Nephron (organoid): ENCODE data around the gene SYNDIG1L.

Experiments
- H3K27ac Mint-ChIP-seq, 3 experiments: 2 replicates each; pipeline ENCODE4 v1.8.0; 2020; ENCODE audit warnings: mixed read lengths in 3 of 3, mild to moderate bottlenecking in 2 of 3, moderate library complexity in 1 of 3
- H3K27me3 Mint-ChIP-seq: 2 replicates; pipeline ENCODE4 v1.8.0; 2021; ENCODE audit warnings: low read depth, mild to moderate bottlenecking, moderate library complexity, mixed read lengths
- H3K36me3 Mint-ChIP-seq: 2 replicates; pipeline ENCODE4 v1.8.0; 2020; ENCODE audit warnings: low read depth, mixed read lengths
- H3K4me1 Mint-ChIP-seq: 2 replicates; pipeline ENCODE4 v1.8.0; 2020; ENCODE audit warnings: mixed read lengths
- H3K4me3 Mint-ChIP-seq, 3 experiments: 2 replicates each; pipeline ENCODE4 v1.8.0; 2020; ENCODE audit warnings: mild to moderate bottlenecking in 3 of 3, mixed read lengths in 3 of 3, moderate library complexity in 2 of 3
- H3K9me3 Mint-ChIP-seq: 2 replicates; pipeline ENCODE4 v1.8.0; 2020; ENCODE audit warnings: mixed read lengths
- TF ChIP-seq, protein P1 (sequence below), 3 experiments: fragments of 200-600 bp; sonication (generic); IDR thresholded peaks; one replicate each; pipeline ENCODE4 v1.5.0; 2021; ENCODE audit warnings: antibody characterized with exemption in 3 of 3; ENCODE audit not compliant: unreplicated experiment in 3 of 3

The SYNDIG1L gene

DNA sequence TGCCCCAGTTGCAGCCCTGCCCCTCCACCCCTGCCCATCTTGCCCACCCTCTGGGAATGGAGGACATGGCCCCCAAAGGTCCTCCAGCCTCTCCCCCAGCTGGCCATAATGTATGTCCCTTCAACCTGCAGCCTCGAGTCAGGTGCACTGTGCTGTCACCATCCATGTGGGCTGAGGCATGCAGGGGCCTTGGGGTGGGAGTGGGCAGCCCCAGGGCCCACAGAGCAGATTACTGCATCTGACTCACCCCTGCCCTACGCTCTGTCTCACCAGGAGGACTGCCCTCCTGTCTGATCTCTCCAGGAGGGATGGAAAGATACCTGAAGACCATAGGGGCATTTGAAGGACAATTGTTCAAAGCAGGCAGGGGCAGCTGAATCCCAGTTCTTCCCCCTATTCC lies 13.3 kb downstream of the SYNDIG1L start:
- H3K9me3 Mint-ChIP-seq = no peaks in the 10 kb centered on the region
- H3K27me3 Mint-ChIP-seq = peaks cover 8% of the 10 kb centered on the region
- peaks cover 19% of the 10 kb centered on the region for H3K4me1 Mint-ChIP-seq
- no peak overlapping the region for H3K4me3 Mint-ChIP-seq
- TF ChIP-seq, protein P1, sequence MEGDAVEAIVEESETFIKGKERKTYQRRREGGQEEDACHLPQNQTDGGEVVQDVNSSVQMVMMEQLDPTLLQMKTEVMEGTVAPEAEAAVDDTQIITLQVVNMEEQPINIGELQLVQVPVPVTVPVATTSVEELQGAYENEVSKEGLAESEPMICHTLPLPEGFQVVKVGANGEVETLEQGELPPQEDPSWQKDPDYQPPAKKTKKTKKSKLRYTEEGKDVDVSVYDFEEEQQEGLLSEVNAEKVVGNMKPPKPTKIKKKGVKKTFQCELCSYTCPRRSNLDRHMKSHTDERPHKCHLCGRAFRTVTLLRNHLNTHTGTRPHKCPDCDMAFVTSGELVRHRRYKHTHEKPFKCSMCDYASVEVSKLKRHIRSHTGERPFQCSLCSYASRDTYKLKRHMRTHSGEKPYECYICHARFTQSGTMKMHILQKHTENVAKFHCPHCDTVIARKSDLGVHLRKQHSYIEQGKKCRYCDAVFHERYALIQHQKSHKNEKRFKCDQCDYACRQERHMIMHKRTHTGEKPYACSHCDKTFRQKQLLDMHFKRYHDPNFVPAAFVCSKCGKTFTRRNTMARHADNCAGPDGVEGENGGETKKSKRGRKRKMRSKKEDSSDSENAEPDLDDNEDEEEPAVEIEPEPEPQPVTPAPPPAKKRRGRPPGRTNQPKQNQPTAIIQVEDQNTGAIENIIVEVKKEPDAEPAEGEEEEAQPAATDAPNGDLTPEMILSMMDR (IDR thresholded peaks at IDR 0.05; ENCODE audit: unreplicated experiment in 3 of 3) = no peak
- no peak overlapping the region for H3K27ac Mint-ChIP-seq
- no peaks in the 10 kb centered on the region for H3K36me3 Mint-ChIP-seq

GRCh38 chr14:74411671-74412070 lies 14.3 kb downstream of the SYNDIG1L start:
- TF ChIP-seq, protein P1 (IDR thresholded peaks at IDR 0.05; ENCODE audit: unreplicated experiment in 3 of 3) = no peak
- Mint-ChIP-seq H3K4me3 (no peak overlapping the region), H3K4me1 (peaks cover 19% of the 10 kb centered on the region)

DNA sequence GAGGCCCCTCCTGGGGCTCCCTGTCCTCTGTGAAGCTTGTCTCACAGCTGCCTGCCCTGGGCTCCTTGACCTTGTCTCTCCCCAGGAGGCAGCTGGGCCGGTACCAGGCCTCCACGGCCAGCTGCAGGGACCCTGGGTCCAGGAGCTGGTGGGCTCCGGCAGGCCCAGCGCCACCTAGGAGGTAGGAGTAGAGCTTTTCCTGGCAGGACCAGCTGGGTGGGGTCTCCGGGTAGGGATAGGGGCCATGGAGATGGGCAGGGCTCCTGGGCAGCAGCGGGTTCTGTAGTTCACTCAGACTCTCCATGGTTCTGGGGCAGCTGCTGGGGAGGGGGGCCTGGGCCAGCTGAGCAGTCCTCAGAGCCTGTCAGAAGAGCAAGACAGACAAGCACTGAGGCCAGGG lies 16.6 kb downstream of the SYNDIG1L start:
- no peaks in the 10 kb centered on the region for H3K9me3 Mint-ChIP-seq
- peak overlapping the region in 1 of 3 experiments; percentile 50 for H3K27ac Mint-ChIP-seq
- H3K4me1 Mint-ChIP-seq = peaks cover 15% of the 10 kb centered on the region
- TF ChIP-seq, protein P1 (IDR thresholded peaks at IDR 0.05; ENCODE audit: unreplicated experiment in 3 of 3) = no peak
- H3K36me3 Mint-ChIP-seq = no peaks in the 10 kb centered on the region
- H3K27me3 Mint-ChIP-seq = peaks cover 8% of the 10 kb centered on the region
- no peak overlapping the region for H3K4me3 Mint-ChIP-seq

More at GRCh38 chr14:74411671-74412070, 14.3 kb downstream of the SYNDIG1L start:
- H3K27me3 Mint-ChIP-seq = peaks cover 8% of the 10 kb centered on the region
- no peaks in the 10 kb centered on the region for H3K36me3 Mint-ChIP-seq
- H3K9me3 Mint-ChIP-seq = no peaks in the 10 kb centered on the region
- H3K27ac Mint-ChIP-seq = no peak overlapping the region

GRCh38 chr14:74408870-74409269 lies 17.1 kb downstream of the SYNDIG1L start:
- Mint-ChIP-seq H3K36me3 (no peaks in the 10 kb centered on the region), H3K27ac (peak overlapping the region in 1 of 3 experiments; percentile 94), H3K27me3 (peaks cover 8% of the 10 kb centered on the region), H3K4me1 (peaks cover 9% of the 10 kb centered on the region), H3K4me3 (no peak overlapping the region), H3K9me3 (no peaks in the 10 kb centered on the region)
- TF ChIP-seq, protein P1 (IDR thresholded peaks at IDR 0.05; ENCODE audit: unreplicated experiment in 3 of 3) = no peak

DNA sequence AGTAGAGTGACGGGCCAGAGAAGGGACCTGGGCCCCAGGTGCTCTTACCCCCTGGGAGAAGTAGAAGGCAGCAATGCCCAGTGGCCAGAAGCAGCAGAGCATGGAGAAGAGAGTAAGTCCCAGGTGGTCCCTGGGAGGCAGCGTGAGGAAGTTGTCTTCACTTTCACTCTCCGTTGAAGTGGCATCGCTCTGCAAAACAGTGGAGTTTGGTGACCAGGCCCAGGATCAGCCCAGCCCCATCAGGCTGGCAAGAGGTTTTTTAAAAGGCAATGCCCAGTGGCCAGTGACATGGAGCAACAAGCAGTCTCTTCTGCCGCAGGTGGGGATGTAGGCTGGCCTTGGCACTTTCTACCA lies 18.2 kb downstream of the SYNDIG1L start:
- H3K36me3 Mint-ChIP-seq = no peaks in the 10 kb centered on the region
- peak overlapping the region in 1 of 3 experiments; percentile 94 for H3K27ac Mint-ChIP-seq
- peaks cover 5% of the 10 kb centered on the region for H3K27me3 Mint-ChIP-seq
- H3K9me3 Mint-ChIP-seq = no peaks in the 10 kb centered on the region
- H3K4me3 Mint-ChIP-seq = no peak overlapping the region
- peaks cover 3% of the 10 kb centered on the region for H3K4me1 Mint-ChIP-seq
- TF ChIP-seq, protein P1 (IDR thresholded peaks at IDR 0.05; ENCODE audit: unreplicated experiment in 3 of 3) = no peak

DNA sequence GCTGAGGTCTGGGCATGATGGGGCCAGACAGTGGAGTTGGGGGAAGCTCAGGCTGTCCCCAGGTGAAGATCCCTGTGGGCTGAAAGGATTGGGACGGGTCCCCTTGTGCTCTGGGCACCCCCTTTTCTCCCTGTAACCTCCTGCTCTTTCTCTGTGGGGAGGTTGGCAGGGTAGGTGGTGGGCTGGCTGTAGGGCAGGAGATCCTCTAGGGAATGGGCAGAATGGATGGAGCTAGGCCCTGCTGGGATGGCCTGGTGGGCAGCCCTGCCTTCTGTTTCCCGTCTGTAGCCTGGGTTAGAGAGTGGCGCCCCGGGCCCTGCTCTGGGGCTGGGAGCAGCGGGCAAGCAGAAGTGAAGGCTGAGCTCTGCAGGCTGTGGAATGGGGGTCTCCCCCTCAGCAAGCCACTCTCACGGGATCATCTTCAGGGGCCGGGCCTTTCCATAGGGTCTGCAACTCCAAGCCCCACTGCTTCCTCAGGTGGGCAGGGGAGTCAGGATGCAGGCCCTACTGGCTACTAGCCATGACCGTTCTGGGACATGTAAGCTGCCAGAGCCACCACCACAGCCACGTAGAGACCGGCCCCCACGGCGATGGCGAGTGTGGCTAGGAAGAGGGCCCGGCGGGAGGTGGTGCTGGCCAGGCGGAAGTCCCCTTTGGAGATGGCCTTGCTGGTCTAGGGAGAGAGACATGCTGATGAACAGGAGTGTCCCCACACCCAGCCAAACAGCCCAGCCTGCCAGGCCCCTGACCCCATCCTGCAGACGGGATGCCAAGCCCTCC lies 18.8 kb downstream of the SYNDIG1L start:
- Mint-ChIP-seq H3K36me3 (no peaks in the 10 kb centered on the region), H3K4me3 (no peak overlapping the region), H3K27me3 (peaks cover 5% of the 10 kb centered on the region), H3K27ac (no peak overlapping the region), H3K9me3 (no peaks in the 10 kb centered on the region), H3K4me1 (peaks cover 6% of the 10 kb centered on the region)
- TF ChIP-seq, protein P1 (IDR thresholded peaks at IDR 0.05; ENCODE audit: unreplicated experiment in 3 of 3) = no peak
